Thoracic aorta (tissue), 2 donors: Measurements from ENCODE around the gene CNDP1. TPM values are rescaled to one million over a fixed set of nuclear protein-coding genes. Genes with fewer than 3 reads are reported as not detected.

Experiments
- ATAC-seq: fragments of 150-250 bp; one replicate; pipeline ENCODE4 v1.8.0; 2017; ENCODE audit warnings: low read depth; ENCODE audit not compliant: insufficient number of reproducible peaks, low FRiP score
- DNase-seq: peaks from one replicate; pipeline ENCODE4 v3.0.0-alpha.2; 2020; ENCODE audit warnings: low spot score
- H3K27ac ChIP-seq, 2 donors: fragments of 200-600 bp; sonication (generic); 1 replicate in 1 of 2; 2 replicates in 1 of 2; pipeline ENCODE4 v1.5.1; 2016; ENCODE audit warnings: mild to moderate bottlenecking in 2 of 2, moderate library complexity in 2 of 2
- H3K27me3 ChIP-seq: fragments of 200-600 bp; sonication (generic); replicated peaks from 2 replicates; pipeline ENCODE4 v1.6.0; 2016; ENCODE audit warnings: mild to moderate bottlenecking; ENCODE audit not compliant: insufficient read depth
- H3K36me3 ChIP-seq: fragments of 200-600 bp; sonication (generic); one replicate; pipeline ENCODE4 v1.5.1; 2016
- H3K4me1 ChIP-seq, 2 donors: fragments of 200-600 bp; sonication (generic); 1 replicate in 1 of 2; 2 replicates in 1 of 2; pipeline versions ENCODE4 v1.5.1 to v1.6.0; 2016; ENCODE audit warnings: low read depth in 2 of 2, mild to moderate bottlenecking in 1 of 2; ENCODE audit not compliant: control insufficient read depth in 1 of 2
- H3K4me3 ChIP-seq: fragments of 200-600 bp; sonication (generic); 2 replicates; pipeline ENCODE4 v1.5.1; 2016; ENCODE audit warnings: mild to moderate bottlenecking
- H3K9me3 ChIP-seq: fragments of 200-600 bp; sonication (generic); 2 replicates; pipeline ENCODE4 v1.5.1; 2016
- total RNA-seq, 2 donors: library from RNA; depleted of rRNA; stranded (reverse); fragments of >200 nt; gene quantifications; one replicate each; pipeline versions ENCODE4 v1.1.0 to v1.2.3, GENCODE V29; 2016
- TF ChIP-seq, protein P1 (sequence below): fragments of 200-600 bp; sonication (generic); IDR thresholded peaks from one replicate; pipeline ENCODE4 v1.5.1; 2019; ENCODE audit warnings: antibody characterized with exemption

Gene CNDP1
- total RNA-seq, 2 donors from 2014 or later: not detected

DNA sequence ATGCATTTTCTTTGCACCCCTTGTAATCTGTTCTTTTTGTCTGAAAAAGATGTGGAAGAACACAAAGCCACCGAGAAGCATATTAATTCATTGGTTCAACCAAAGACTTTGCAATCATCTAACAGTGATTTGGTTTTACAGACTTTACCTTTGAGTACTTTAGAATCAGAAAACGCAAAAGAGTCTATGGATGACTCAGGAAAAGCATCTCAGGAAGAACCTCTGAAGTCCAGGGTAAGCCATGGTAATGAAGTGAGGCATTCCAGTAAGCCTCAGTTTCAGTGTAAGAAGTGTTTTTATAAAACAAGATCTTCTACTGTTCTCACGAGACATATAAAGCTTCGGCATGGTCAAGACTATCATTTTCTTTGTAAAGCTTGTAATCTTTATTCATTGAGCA, 98.6 kb downstream of the CNDP1 start:
- ATAC-seq: no peak
- DNase-seq: no peak
- Histone ChIP-seq H3K4me1 (no peaks in the 10 kb centered on the region), H3K27me3 (no peaks in the 10 kb centered on the region), H3K36me3 (peaks cover 20% of the 10 kb centered on the region), H3K9me3 (no peaks in the 10 kb centered on the region), H3K4me3 (no peak overlapping the region), H3K27ac (no peak overlapping the region)
- TF ChIP-seq, protein P1, sequence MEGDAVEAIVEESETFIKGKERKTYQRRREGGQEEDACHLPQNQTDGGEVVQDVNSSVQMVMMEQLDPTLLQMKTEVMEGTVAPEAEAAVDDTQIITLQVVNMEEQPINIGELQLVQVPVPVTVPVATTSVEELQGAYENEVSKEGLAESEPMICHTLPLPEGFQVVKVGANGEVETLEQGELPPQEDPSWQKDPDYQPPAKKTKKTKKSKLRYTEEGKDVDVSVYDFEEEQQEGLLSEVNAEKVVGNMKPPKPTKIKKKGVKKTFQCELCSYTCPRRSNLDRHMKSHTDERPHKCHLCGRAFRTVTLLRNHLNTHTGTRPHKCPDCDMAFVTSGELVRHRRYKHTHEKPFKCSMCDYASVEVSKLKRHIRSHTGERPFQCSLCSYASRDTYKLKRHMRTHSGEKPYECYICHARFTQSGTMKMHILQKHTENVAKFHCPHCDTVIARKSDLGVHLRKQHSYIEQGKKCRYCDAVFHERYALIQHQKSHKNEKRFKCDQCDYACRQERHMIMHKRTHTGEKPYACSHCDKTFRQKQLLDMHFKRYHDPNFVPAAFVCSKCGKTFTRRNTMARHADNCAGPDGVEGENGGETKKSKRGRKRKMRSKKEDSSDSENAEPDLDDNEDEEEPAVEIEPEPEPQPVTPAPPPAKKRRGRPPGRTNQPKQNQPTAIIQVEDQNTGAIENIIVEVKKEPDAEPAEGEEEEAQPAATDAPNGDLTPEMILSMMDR: no peak

GRCh38 chr18:74633652-74634352, 99.5 kb downstream of the CNDP1 start:
- no peak for DNase-seq
- Histone ChIP-seq H3K4me3 (no peak overlapping the region), H3K27me3 (no peaks in the 10 kb centered on the region), H3K27ac (no peak overlapping the region), H3K9me3 (no peaks in the 10 kb centered on the region), H3K4me1 (no peaks in the 10 kb centered on the region), H3K36me3 (peaks cover 20% of the 10 kb centered on the region)
- no peak for ATAC-seq
- TF ChIP-seq, protein P1: no peak

DNA sequence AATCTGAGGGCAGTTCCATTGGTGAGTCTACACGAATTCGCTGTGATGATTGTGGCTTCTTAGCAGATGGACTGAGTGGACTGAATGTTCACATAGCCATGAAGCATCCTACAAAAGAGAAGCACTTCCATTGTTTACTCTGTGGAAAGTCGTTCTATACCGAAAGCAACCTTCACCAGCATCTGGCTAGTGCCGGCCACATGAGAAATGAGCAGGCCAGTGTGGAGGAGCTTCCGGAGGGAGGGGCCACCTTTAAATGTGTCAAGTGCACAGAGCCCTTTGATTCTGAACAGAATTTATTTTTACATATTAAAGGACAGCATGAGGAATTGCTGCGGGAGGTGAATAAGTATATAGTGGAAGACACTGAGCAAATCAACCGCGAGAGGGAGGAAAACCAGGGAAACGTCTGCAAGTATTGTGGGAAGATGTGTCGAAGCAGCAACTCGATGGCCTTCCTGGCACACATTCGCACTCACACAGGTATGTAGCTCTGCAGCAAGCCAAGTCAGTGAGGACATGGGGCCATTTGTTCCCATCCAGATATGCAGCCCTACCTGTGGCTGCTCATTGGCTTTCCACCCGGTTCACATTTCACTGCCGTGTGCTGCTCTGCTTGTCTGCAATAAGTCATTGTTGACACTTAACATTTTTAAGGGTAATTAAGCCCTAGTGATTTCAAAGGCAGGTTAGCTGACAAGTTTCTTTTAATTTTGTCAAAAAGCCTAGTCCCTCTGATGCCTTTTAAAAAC, 101.1 kb downstream of the CNDP1 start:
- peaks cover 20% of the 10 kb centered on the region for H3K36me3 ChIP-seq
- TF ChIP-seq, protein P1: no peak
- no peaks in the 10 kb centered on the region for H3K27me3 ChIP-seq
- no peaks in the 10 kb centered on the region for H3K4me1 ChIP-seq
- no peak for ATAC-seq
- DNase-seq: no peak
- no peak overlapping the region for H3K27ac ChIP-seq
- no peak overlapping the region for H3K4me3 ChIP-seq
- no peaks in the 10 kb centered on the region for H3K9me3 ChIP-seq

Other genes with a start within 250 kb of the CNDP1 start
- 100 to 1,000 TPM in 1 of 2 donors, 10 to 100 TPM in 1; 57.0 to 121 TPM for gene CYB5A, start 242.5 kb upstream of the CNDP1 start, total RNA-seq
- gene C18orf63, start 218.7 kb upstream of the CNDP1 start, total RNA-seq: not detected
- not detected for gene DIPK1C, start 77.2 kb upstream of the CNDP1 start, total RNA-seq
- gene CNDP2, start 38.1 kb upstream of the CNDP1 start, total RNA-seq: 100 to 1,000 TPM in 1 of 2 donors, 10 to 100 TPM in 1; 44.3 to 106 TPM
- gene ZNF407, start 63.4 kb downstream of the CNDP1 start, total RNA-seq: 10 to 100 TPM; 18.7 to 26.7 TPM